Progenitor cell of endocrine pancreas (in vitro differentiated cells): ENCODE measurements around the gene ARMC2. TPM values are rescaled to one million over a fixed set of nuclear protein-coding genes. Genes with fewer than 3 reads are reported as not detected.

Experiments used
- DNase-seq: peaks from one replicate; pipeline ENCODE4 v3.0.0; 2021; ENCODE audit warnings: low spot score; ENCODE audit not compliant: unreplicated experiment
- H3K27ac Mint-ChIP-seq: 2 replicates; pipeline ENCODE4 v1.8.0; 2021; ENCODE audit warnings: mild to moderate bottlenecking, moderate library complexity, mixed read lengths
- H3K27me3 Mint-ChIP-seq: 2 replicates; pipeline ENCODE4 v1.8.0; 2021; ENCODE audit warnings: mixed read lengths
- H3K36me3 Mint-ChIP-seq: 2 replicates; pipeline ENCODE4 v1.8.0; 2022; ENCODE audit warnings: mixed read lengths; ENCODE audit not compliant: insufficient read depth
- H3K4me1 Mint-ChIP-seq: 2 replicates; pipeline ENCODE4 v1.8.0; 2021; ENCODE audit warnings: low read depth, mixed read lengths
- H3K4me3 Mint-ChIP-seq: 2 replicates; pipeline ENCODE4 v1.8.0; 2021; ENCODE audit warnings: low read depth, mild to moderate bottlenecking, moderate library complexity, mixed read lengths
- H3K9me3 Mint-ChIP-seq: 2 replicates; pipeline ENCODE4 v1.8.0; 2021; ENCODE audit warnings: low read depth, mixed read lengths
- total RNA-seq: library from RNA; stranded (reverse); gene quantifications from 2 replicates; pipeline ENCODE4 v1.2.1, GENCODE V29; 2021
- TF ChIP-seq, protein P1 (sequence below): fragments of 200-600 bp; sonication (generic); IDR thresholded peaks from one replicate; pipeline ENCODE4 v1.5.0; 2021; ENCODE audit warnings: antibody characterized with exemption, mild to moderate bottlenecking; ENCODE audit not compliant: unreplicated experiment

The ARMC2 gene
- total RNA-seq, 1 donor from 2014 or later, result 16.5 TPM

DNA sequence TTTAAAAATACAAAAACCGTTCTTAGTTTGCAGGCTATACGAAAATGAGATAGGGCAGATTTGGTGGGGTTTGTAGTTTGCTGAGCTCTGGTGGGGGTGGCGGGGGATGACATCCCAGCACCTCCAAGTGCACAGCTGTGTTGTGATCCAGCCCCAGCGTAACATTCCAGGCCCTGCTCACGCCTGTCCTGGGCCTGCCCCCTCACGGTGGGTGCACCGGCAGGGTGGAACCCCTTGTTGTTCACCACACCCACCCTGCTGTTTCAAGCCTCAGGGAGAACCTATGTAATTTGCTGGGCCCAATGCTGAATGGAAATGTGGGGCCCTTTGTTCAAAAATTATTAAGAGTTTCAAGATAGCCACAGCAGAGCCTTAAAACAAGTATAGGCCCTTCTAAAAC is 25.0 kb downstream of the ARMC2 start:
- no peaks in the 10 kb centered on the region for H3K4me1 Mint-ChIP-seq
- TF ChIP-seq, protein P1, sequence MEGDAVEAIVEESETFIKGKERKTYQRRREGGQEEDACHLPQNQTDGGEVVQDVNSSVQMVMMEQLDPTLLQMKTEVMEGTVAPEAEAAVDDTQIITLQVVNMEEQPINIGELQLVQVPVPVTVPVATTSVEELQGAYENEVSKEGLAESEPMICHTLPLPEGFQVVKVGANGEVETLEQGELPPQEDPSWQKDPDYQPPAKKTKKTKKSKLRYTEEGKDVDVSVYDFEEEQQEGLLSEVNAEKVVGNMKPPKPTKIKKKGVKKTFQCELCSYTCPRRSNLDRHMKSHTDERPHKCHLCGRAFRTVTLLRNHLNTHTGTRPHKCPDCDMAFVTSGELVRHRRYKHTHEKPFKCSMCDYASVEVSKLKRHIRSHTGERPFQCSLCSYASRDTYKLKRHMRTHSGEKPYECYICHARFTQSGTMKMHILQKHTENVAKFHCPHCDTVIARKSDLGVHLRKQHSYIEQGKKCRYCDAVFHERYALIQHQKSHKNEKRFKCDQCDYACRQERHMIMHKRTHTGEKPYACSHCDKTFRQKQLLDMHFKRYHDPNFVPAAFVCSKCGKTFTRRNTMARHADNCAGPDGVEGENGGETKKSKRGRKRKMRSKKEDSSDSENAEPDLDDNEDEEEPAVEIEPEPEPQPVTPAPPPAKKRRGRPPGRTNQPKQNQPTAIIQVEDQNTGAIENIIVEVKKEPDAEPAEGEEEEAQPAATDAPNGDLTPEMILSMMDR, result no peak
- no peaks in the 10 kb centered on the region for H3K9me3 Mint-ChIP-seq
- DNase-seq, result no peak
- no peak overlapping the region for H3K4me3 Mint-ChIP-seq
- H3K36me3 Mint-ChIP-seq, result peaks cover 24% of the 10 kb centered on the region
- H3K27me3 Mint-ChIP-seq, result no peaks in the 10 kb centered on the region
- H3K27ac Mint-ChIP-seq, result no peak overlapping the region

DNA sequence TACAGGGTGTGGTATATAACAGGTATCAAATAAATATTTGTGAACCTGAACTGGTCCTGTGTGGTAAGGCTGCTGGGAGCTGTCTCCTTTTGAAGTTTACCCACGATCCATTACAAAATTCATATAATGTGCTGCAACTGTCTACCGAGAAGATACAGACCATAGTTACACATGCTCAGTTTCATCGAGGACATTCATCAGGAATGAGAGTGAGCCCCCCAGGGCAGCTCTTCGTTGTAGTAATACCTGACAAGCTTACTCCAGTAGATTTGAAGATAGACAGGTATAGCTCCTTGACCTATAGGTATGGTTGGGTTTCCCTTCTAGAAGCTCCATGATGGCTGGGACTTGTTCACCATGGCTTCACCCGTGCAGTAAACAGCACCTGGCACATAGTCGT is 25.7 kb downstream of the ARMC2 start:
- no peak overlapping the region for H3K4me3 Mint-ChIP-seq
- peaks cover 29% of the 10 kb centered on the region for H3K36me3 Mint-ChIP-seq
- TF ChIP-seq, protein P1, result no peak
- H3K27me3 Mint-ChIP-seq, result no peaks in the 10 kb centered on the region
- H3K27ac Mint-ChIP-seq, result no peak overlapping the region
- no peak for DNase-seq
- H3K4me1 Mint-ChIP-seq, result no peaks in the 10 kb centered on the region
- H3K9me3 Mint-ChIP-seq, result no peaks in the 10 kb centered on the region

DNA sequence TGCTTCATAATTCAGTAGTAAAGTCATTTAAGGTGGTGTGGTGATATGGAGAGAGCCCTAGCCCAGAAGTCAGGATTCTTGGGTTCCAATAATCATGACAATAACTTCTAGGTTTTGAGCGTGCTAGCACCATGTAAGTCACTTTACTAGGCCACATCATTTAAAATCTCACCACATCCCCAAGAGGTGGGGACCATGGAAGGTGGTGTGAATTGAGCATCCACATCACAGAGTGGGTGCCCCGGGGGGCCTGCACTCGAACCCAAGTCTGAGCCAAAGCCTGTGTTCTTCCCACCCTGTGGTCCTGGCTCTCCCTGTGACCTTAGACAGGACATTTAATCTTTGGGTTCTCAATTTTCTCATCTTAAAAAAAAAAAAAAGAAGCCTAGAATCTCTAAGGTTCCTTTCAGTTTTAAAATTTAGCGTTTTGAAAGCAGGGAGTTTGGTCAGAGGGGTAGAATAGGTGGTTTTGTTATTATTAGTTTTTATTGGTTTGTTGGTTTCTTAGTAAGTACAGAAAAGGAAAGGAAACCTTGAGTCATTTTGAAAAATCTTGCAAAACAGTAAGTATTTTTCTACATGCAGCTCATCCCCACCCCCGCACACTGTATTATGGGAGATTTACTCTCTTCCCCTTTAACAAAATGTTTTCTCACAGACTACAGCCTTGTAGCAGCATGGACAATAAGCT is 26.4 kb downstream of the ARMC2 start:
- H3K36me3 Mint-ChIP-seq, result peaks cover 32% of the 10 kb centered on the region
- H3K4me3 Mint-ChIP-seq, result no peak overlapping the region
- no peaks in the 10 kb centered on the region for H3K9me3 Mint-ChIP-seq
- H3K27ac Mint-ChIP-seq, result no peak overlapping the region
- TF ChIP-seq, protein P1, result no peak
- H3K4me1 Mint-ChIP-seq, result no peaks in the 10 kb centered on the region
- no peaks in the 10 kb centered on the region for H3K27me3 Mint-ChIP-seq
- DNase-seq, result no peak

DNA sequence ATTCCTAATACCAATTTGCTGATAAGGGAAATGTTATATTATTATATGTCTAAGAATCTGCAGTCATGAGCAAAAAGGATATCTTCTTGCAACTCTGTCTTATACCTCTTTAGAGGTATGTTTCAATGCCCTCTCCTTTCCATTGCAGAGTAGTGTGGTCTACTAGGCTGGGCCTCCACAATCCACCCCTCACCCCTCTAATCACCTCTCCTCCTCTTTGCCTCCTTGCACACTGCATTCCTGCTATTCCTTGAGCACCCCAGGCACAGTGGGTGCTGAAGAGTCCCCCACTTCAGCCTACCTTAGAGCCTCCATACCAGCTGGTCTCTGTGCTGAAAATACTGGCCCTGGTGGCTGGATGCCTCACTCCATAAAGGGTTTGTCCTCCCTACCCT is 26.9 kb downstream of the ARMC2 start:
- Mint-ChIP-seq H3K9me3 (no peaks in the 10 kb centered on the region), H3K27me3 (no peaks in the 10 kb centered on the region), H3K4me1 (no peaks in the 10 kb centered on the region), H3K36me3 (peaks cover 30% of the 10 kb centered on the region), H3K4me3 (no peak overlapping the region), H3K27ac (no peak overlapping the region)
- TF ChIP-seq, protein P1, result no peak
- no peak for DNase-seq

DNA sequence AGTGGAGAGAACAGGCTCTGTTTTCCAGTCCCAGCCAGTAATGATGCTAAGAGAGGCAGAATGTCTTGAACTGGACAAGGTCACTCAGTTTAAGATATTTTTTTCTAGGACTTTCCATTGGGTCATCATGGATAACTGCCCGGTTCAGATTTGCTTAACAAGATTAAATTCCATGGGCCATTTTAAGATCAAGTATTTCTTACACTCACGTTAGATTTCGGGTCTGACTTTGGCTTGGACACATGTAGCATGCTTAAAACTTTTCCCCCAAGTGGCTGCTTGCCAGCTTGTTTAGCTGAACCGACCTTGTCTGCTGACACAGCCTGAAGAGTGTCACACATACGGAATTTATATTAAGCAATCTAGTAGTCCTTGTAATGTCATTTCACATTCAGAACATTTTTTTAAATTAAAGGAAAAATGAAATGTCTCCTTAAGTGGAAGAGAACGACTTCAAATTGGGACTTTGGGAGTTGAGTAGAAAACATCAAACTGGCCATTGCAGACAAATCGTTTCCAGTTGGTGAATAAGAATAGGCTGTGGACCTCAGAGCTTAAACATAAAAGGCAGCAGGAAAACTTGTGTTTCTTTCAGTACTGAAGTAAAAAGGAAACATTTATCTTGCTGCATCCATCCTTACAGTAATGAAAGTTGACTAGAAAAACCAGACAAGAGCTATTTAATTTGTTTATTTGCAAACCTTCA is 29.0 kb downstream of the ARMC2 start:
- TF ChIP-seq, protein P1, result no peak
- H3K4me3 Mint-ChIP-seq, result no peak overlapping the region
- DNase-seq, result no peak
- no peak overlapping the region for H3K27ac Mint-ChIP-seq
- H3K9me3 Mint-ChIP-seq, result no peaks in the 10 kb centered on the region
- no peaks in the 10 kb centered on the region for H3K4me1 Mint-ChIP-seq
- H3K36me3 Mint-ChIP-seq, result peaks cover 25% of the 10 kb centered on the region
- H3K27me3 Mint-ChIP-seq, result no peaks in the 10 kb centered on the region
